ENCODE results near the gene SLC2A4RG. TPM values are rescaled to one million over a fixed set of nuclear protein-coding genes. Genes with fewer than 3 reads are reported as not detected.
A peak's percentile ranks its signal among the peaks of the same experiment; 100 is the strongest.

Gene SLC2A4RG
- total and polyA plus RNA-seq, 2 of the 13 experiments (the other 11 are each of a cell fraction or from before 2014, with no cell fraction given), result 91.4 to 95.9 TPM

GRCh38 chr20:63739130-63740069 is at the start of gene SLC2A4RG (continued):
- TF ChIP-seq ARNT2 (CRISPR knock-in tag; IDR thresholded peaks at IDR 0.05; ENCODE audit: low read depth), result peak; percentile 80; the same call in 1 of the 2 replicates
- no peak for TF ChIP-seq ZNF10 (CRISPR knock-in tag; IDR thresholded peaks at IDR 0.05; ENCODE audit: borderline replicate concordance, low read depth)
- TF ChIP-seq KAT7 (CRISPR knock-in tag; IDR thresholded peaks at IDR 0.05; ENCODE audit: borderline replicate concordance), result peak; percentile 96
- no peak for TF ChIP-seq ARID3A (IDR thresholded peaks at IDR 0.05; ENCODE audit: low read depth, low read length)
- TF ChIP-seq ZSCAN9 (CRISPR knock-in tag; IDR thresholded peaks at IDR 0.05; ENCODE audit: borderline replicate concordance), result peak; percentile 81
- peak; percentile 76; the same call in 1 of the 2 replicates for TF ChIP-seq MIER3 (CRISPR knock-in tag; IDR thresholded peaks at IDR 0.05; ENCODE audit: borderline replicate concordance)
- no peak for TF ChIP-seq MZF1 (CRISPR knock-in tag; IDR thresholded peaks at IDR 0.05; ENCODE audit: borderline replicate concordance)
- TF ChIP-seq ZNF343 (CRISPR knock-in tag; IDR thresholded peaks at IDR 0.05), result 0 out of 2 replicates have a peak, but pooled peaks have one; percentile 9
- TF ChIP-seq ZNF510 (CRISPR knock-in tag; IDR thresholded peaks at IDR 0.05; ENCODE audit: low read depth), result no peak
- no peak for TF ChIP-seq IKZF1 (IDR thresholded peaks at IDR 0.05)
- TF ChIP-seq PREB (CRISPR knock-in tag; IDR thresholded peaks at IDR 0.05), result no peak
- TF ChIP-seq ZNF629 (CRISPR knock-in tag; conservative IDR thresholded peaks at IDR 0.05), result peak; percentile 59
- TF ChIP-seq PAX8 (CRISPR knock-in tag; IDR thresholded peaks at IDR 0.05; ENCODE audit: borderline replicate concordance), result peak; percentile 91; the same call in 1 of the 2 replicates
- TF ChIP-seq ZNF547 (CRISPR knock-in tag; IDR thresholded peaks at IDR 0.05), result no peak
- peak; percentile 93 for TF ChIP-seq AGO1 (IDR thresholded peaks at IDR 0.05; ENCODE audit: low read depth, low read length, poor library complexity, severe bottlenecking)
- peak; percentile 69 for TF ChIP-seq NFKB2 (CRISPR knock-in tag; IDR thresholded peaks at IDR 0.05; ENCODE audit: borderline replicate concordance)
- TF ChIP-seq SP2 (CRISPR knock-in tag; IDR thresholded peaks at IDR 0.05), result no peak
- peak; percentile 69 for TF ChIP-seq FOSL2 (CRISPR knock-in tag; IDR thresholded peaks at IDR 0.05)
- no peak for TF ChIP-seq THYN1 (CRISPR knock-in tag; IDR thresholded peaks at IDR 0.05; ENCODE audit: borderline replicate concordance, low read depth)
- TF ChIP-seq ZSCAN22 (CRISPR knock-in tag; IDR thresholded peaks at IDR 0.05), result no peak
- 0 out of 2 replicates have a peak, but pooled peaks have one; percentile 58 for TF ChIP-seq ZNF138 (CRISPR knock-in tag; IDR thresholded peaks at IDR 0.05; ENCODE audit: low read depth)
- peak; percentile 84; the same call in 1 of the 2 replicates for TF ChIP-seq ZMYM2 (CRISPR knock-in tag; IDR thresholded peaks at IDR 0.05)
- TF ChIP-seq SP140L (CRISPR knock-in tag; IDR thresholded peaks at IDR 0.05; ENCODE audit: borderline replicate concordance), result no peak
- TF ChIP-seq NFYB (CRISPR knock-in tag; IDR thresholded peaks at IDR 0.05), result peak; percentile 42
- TF ChIP-seq U2AF1 (optimal IDR thresholded peaks at IDR 0.05; ENCODE audit: low read depth, low read length), result peak; percentile 15
- TF ChIP-seq YY1 (IDR thresholded peaks at IDR 0.05; ENCODE audit: insufficient read depth, insufficient replicate concordance, low read depth, low read length), result peak; percentile 76

Data from HepG2 (cell line).